Left lobe of liver (tissue), 2 donors: Measurements from ENCODE around the gene LCA5L. TPM values are rescaled to one million over a fixed set of nuclear protein-coding genes. Genes with fewer than 3 reads are reported as not detected.
A peak's percentile ranks its signal among the peaks of the same experiment; 100 is the strongest.

Source experiments
- ATAC-seq: fragments of 200-7000 bp; cut with Tn5 transposase; one replicate; pipeline ENCODE4 v1.9.1; 2020; ENCODE audit warnings: mild to moderate bottlenecking, moderate library complexity
- DNase-seq: peaks from one replicate; pipeline ENCODE4 v3.0.0-alpha.2; 2020; ENCODE audit warnings: low spot score
- total RNA-seq: library from RNA; stranded (reverse); gene quantifications from one replicate; pipeline ENCODE4 v1.2.1, GENCODE V29; 2021
- donor health status: DM: no; HTN: no; CAD: no; lungs with moderate emphysema.
- donor health status: DM: no; HTN: yes; CAD: no.

Gene LCA5L
- 0.68 TPM for total RNA-seq

GRCh38 chr21:39445321-39446269 lies at the start of gene LCA5L:
TSS of gene LCA5L (minus strand) at chr21:39445778. CDS start at chr21:39428493, 17,285 bp downstream.
- DNase-seq (peak; percentile 94), ATAC-seq (peak; percentile 89)

- no peak for ATAC-seq
- no peak for DNase-seq
Observed at GRCh38 chr21:39489380-39489924, 43.9 kb upstream of the LCA5L start.

DNA sequence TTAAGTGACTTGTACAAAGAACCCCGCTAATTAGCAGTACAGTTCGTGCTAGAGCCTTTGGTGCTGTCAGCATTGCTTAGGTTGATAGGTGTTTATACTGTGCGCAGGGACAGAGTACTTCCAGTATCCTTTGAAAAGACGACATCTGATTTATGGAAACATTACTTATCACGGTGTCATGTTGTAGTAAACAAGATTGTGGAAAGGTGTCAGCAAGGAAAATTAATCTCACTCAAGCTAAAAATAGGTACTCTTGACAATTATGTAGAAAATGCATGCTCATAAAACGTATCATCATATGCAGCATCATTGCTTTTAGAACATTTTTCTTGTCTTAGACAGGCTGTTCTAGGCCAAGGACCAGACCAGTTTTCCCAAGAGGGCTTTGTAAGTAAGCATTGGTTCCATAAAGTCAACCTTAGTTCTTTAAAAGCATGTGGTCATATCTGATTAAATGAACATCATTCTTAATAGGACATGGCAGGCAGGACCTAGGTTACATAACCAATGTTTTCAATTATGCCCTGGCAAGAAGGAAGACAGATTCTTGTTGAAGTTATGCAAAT lies 39.2 kb upstream of the LCA5L start:
- no peak for ATAC-seq
- no peak for DNase-seq

- no peak for DNase-seq
- no peak for ATAC-seq
Observed at GRCh38 chr21:39483917-39484316, 38.3 kb upstream of the LCA5L start.

- ATAC-seq (no peak), DNase-seq (no peak)
Observed at GRCh38 chr21:39481886-39482285, 36.3 kb upstream of the LCA5L start.

DNA sequence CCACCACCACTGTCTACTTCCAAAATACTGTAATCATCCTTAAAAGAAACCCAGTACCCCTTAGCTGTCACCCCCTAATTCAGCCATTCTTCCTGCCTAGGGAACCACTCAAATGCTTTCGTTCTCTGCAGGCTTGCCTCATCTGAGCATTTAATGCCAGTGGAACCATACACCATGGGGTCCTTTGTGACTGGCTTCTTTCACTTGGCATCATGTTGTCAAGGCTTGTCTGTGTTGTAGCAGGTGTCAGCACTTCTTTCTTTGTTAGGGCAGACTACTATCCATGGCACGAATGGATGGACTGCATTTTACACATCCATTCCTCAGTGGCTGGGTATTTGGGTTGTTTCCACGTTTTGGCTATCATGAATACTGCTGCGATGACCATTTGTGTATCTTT lies 34.7 kb upstream of the LCA5L start:
- ATAC-seq (no peak), DNase-seq (no peak)

GRCh38 chr21:39479814-39480182 lies 34.2 kb upstream of the LCA5L start:
- ATAC-seq, result no peak
- DNase-seq, result no peak

DNA sequence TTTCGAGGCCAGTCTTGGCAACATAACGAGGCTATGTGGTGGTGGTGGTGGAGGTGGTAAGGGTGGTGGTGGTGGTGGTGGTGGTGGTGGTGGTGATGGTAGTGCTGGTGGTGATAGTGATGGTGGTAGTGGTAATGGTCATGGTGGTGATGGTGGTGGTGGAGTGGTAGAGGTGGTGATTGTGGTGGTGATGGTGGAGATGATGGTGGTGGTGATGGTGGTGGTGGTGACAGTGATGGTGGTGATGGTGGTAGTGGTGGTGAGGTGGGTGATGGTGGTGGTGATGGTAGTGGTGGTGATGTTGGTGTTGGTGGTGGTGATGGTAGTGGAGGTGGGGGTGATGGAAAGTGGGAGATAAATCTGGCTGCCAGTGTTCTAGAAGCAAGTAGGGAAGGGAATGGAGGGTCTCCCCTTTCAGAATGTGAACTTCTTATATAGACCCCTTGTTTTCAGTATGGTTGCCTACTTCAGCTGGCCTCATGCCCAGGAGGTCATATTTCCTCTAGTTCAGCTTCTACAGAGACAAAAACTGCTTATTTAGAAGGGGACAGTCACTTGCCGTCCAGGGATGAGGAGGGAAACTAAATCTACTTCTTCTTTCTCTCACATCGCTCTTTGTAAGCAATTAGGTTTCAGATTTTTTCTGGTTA lies 33.7 kb upstream of the LCA5L start:
- DNase-seq, result no peak
- ATAC-seq, result no peak

- ATAC-seq (no peak), DNase-seq (no peak)
Observed at GRCh38 chr21:39474611-39475010, 29.0 kb upstream of the LCA5L start.

DNA sequence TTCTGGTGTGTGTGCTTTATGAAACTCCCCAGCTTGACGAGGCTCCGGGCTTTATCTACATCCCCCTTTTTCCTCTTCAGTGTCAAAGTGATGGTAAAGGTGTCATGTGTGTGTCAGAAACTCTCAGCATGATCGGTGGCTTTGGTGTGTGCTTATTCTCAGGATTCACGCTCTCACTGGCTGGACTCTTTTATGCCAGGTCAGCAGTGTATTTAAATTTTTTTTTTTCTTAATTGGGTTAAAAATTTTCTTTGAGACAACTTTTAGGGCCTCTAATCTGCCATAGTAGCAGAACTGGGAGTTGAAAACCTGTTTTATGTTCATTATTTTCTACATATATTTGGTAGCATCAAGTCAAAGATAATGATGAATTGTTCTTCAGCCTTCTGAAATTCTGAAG lies 27.2 kb upstream of the LCA5L start:
- DNase-seq (no peak), ATAC-seq (no peak)

DNA sequence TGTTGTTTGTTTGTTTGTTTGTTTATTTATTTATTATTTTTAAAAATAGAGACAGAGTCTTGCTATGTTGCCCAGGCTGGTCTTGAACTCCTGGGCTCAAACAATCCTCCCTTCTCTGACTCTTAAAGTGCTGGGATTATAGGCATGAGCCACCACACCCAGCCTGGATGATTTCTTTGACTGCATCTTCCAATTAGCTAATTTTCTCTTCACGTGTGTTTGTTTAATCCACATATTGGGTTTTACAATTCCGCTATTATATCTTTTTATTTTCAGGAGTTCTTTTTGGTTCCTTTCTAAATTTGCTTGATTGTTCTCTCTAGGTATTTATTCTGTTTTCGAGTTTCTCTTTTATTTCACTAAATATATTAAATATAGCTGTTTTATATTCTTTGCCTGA lies 26.0 kb upstream of the LCA5L start:
- DNase-seq, result no peak
- ATAC-seq, result no peak

GRCh38 chr21:39468559-39468958 lies 23.0 kb upstream of the LCA5L start:
- no peak for ATAC-seq
- no peak for DNase-seq

- ATAC-seq (no peak), DNase-seq (no peak)
Observed at GRCh38 chr21:39467746-39468145, 22.2 kb upstream of the LCA5L start.

DNA sequence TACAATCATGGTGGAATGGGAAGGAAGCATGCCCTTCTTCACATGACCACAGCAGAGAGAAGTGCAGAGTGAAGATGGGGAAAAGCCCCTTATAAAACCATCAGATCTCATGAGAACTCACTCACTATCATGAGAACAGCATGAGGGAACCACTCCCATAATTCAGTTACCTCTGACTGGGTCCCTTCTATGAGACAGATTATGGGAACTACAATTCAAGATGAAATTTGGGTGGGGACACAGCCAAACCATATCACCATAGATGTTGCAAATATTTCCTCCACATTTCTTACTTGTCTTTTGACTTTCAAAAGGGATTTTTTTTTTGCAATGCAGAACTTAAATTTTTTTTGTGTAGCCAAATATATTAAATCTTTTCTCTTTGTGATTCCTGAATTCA lies 21.0 kb upstream of the LCA5L start:
- ATAC-seq, result no peak

GRCh38 chr21:39463308-39463707 lies 17.7 kb upstream of the LCA5L start:
- DNase-seq, result no peak
- ATAC-seq, result no peak

More for the DNA sequence above, 21.0 kb upstream of the LCA5L start:
- no peak for DNase-seq

- ATAC-seq, result no peak
- no peak for DNase-seq
Observed at GRCh38 chr21:39461419-39461818, 15.8 kb upstream of the LCA5L start.

- ATAC-seq (peak; percentile 39), DNase-seq (no peak)
Observed at GRCh38 chr21:39456665-39457064, 11.1 kb upstream of the LCA5L start.

DNA sequence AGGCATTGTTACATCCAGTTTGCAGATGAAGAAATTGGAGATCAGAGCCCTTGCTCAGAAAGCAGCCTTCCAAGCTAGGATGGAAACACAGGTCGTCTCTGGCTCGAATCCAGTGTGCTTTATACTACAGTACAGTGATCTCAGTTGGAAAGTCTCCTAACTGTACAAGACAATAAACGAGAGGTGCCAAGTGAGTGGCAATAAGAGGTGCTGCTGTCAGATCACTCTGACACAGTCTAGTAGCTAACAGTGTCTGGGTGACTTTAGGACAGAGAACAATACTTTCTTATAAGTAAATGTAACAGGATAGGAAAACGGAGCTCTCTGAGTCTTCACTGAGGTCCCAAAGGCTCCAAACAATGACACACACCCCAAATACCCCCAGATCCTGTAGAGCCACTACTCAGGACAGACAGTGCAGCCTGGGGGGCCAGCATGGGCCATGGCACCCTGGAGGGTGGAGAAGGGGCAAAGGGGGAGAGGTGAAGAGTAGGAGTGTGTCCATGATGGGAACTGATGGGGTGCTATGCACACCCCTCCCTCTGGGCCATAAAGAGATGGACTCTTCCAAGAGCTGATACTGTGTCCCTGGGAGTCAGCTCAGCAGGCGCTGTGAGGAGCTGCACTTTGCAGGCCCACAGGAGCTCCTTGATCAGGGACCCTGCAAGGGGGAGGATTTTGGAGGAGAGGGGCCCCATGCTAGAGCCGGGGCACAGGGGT lies 9.5 kb upstream of the LCA5L start:
- DNase-seq (no peak), ATAC-seq (no peak)

GRCh38 chr21:39453571-39454179 lies 8.1 kb upstream of the LCA5L start:
- ATAC-seq (no peak), DNase-seq (no peak)

- DNase-seq (no peak), ATAC-seq (no peak)
Observed at GRCh38 chr21:39452970-39453342, 7.4 kb upstream of the LCA5L start.
